Measurements from ENCODE around the gene GJC1.

GRCh38 chr17:44807817-44808155 is 22.3 kb downstream of the GJC1 start:
- TF ChIP-seq CTCF (IDR thresholded peaks at IDR 0.05 in 4 of 5, conservative IDR thresholded peaks at IDR 0.05 in 1 of 5) (no peak), POLR2A (IDR thresholded peaks at IDR 0.05) (no peak)

Measured in gastrocnemius medialis (tissue), 4 donors.